Naive thymus-derived CD4-positive, alpha-beta T cell (primary cell): ENCODE results near the gene RINL. TPM values are rescaled to one million over a fixed set of nuclear protein-coding genes. Genes with fewer than 3 reads are reported as not detected.

Source experiments
- ATAC-seq: fragments of 150-1000 bp; cut with Tn5 transposase; 2 replicates; pipeline ENCODE4 v1.10.0; 2021; ENCODE audit warnings: mild to moderate bottlenecking, moderate library complexity
- CTCF ChIA-PET: fragments of 350-600 bp; sonication (Branson Sonifier 250); formaldehyde crosslinking; loops from one replicate; lab custom pipeline; 2021; ENCODE audit warnings: antibody characterized with exemption; lab: Charles Lee
- POLR2A ChIA-PET: fragments of 350-600 bp; sonication (Branson Sonifier 250); formaldehyde crosslinking; loops from one replicate; lab custom pipeline; 2021; ENCODE audit warnings: antibody characterized with exemption, inconsistent platforms; lab: Charles Lee
- DNase-seq, 9 donors: peaks; one replicate each; pipeline versions ENCODE4 v3.0.0 to v3.0.0-alpha.2; 2020 to 2022; ENCODE audit warnings: mixed read lengths in 1 of 9
- H3K27ac ChIP-seq: one replicate; pipeline ENCODE4 v1.7.0; 2013; ENCODE audit warnings: mild to moderate bottlenecking, low read depth, low read length, moderate library complexity
- H3K27me3 ChIP-seq, 2 donors: one replicate each; pipeline ENCODE4 v1.7.0; 2013; ENCODE audit warnings: low read length in 2 of 2, mild to moderate bottlenecking in 2 of 2, moderate library complexity in 2 of 2; ENCODE audit not compliant: control insufficient read depth in 2 of 2, insufficient read depth in 2 of 2
- H3K36me3 ChIP-seq, 3 experiments: 1 replicate in 2 of 3; 2 replicates in 1 of 3; pipeline ENCODE4 v1.7.0; 2013; ENCODE audit warnings: low read length in 3 of 3, mild to moderate bottlenecking in 3 of 3, moderate library complexity in 1 of 3; ENCODE audit not compliant: insufficient read depth in 3 of 3, control insufficient read depth in 2 of 3
- H3K4me1 ChIP-seq, 2 donors: one replicate each; pipeline ENCODE4 v1.7.0; 2013; ENCODE audit warnings: low read length in 2 of 2, mild to moderate bottlenecking in 2 of 2, moderate library complexity in 1 of 2; ENCODE audit not compliant: control insufficient read depth in 2 of 2, insufficient read depth in 2 of 2
- H3K4me3 ChIP-seq: 2 replicates; pipeline ENCODE4 v1.7.0; 2013; ENCODE audit warnings: mild to moderate bottlenecking, low read length
- H3K9me3 ChIP-seq, 3 experiments: 1 replicate in 2 of 3; 2 replicates in 1 of 3; pipeline ENCODE4 v1.7.0; 2013; ENCODE audit warnings: low read length in 3 of 3; ENCODE audit not compliant: control insufficient read depth in 2 of 3
- H3K27ac Mint-ChIP-seq, 9 donors: one replicate each; pipeline ENCODE4 v1.8.0; 2020 to 2022; ENCODE audit warnings: mixed read lengths in 9 of 9, mild to moderate bottlenecking in 8 of 9, moderate library complexity in 5 of 9, inconsistent platforms in 2 of 9
- H3K27me3 Mint-ChIP-seq, 5 donors: one replicate each; pipeline ENCODE4 v1.8.0; 2021 to 2022; ENCODE audit warnings: mixed read lengths in 5 of 5, mild to moderate bottlenecking in 1 of 5
- H3K36me3 Mint-ChIP-seq, 5 donors: one replicate each; pipeline ENCODE4 v1.8.0; 2020 to 2022; ENCODE audit warnings: mixed read lengths in 5 of 5, mild to moderate bottlenecking in 3 of 5, inconsistent platforms in 1 of 5
- H3K4me1 Mint-ChIP-seq, 7 donors: one replicate each; pipeline ENCODE4 v1.8.0; 2020 to 2022; ENCODE audit warnings: mixed read lengths in 7 of 7, mild to moderate bottlenecking in 3 of 7, inconsistent platforms in 1 of 7
- H3K4me3 Mint-ChIP-seq, 10 donors: one replicate each; pipeline ENCODE4 v1.8.0; 2020 to 2022; ENCODE audit warnings: mild to moderate bottlenecking in 10 of 10, mixed read lengths in 10 of 10, moderate library complexity in 6 of 10, inconsistent platforms in 2 of 10
- H3K9me3 Mint-ChIP-seq, 11 donors: one replicate each; pipeline ENCODE4 v1.8.0; 2020 to 2022; ENCODE audit warnings: mixed read lengths in 11 of 11, mild to moderate bottlenecking in 4 of 11, inconsistent platforms in 1 of 11, moderate library complexity in 1 of 11
- intact Hi-C, 2 donors: fragments of 100-400 bp; cut with micrococcal nuclease; formaldehyde crosslinking; loops; one replicate each; pipeline ENCODE4 v1.15.1; 2023
- polyA plus RNA-seq, 2 donors: library from polyadenylated mRNA; unstranded; fragments of 300-500 nt; fragmentation: Illumina TruSeq; gene quantifications; one replicate each; pipeline ENCODE4 v1.2.3, GENCODE V29; 2021
- total RNA-seq, 6 experiments: library from RNA in 5 of 6; stranded (reverse) in 5 of 6; gene quantifications; 1 replicate in 5 of 6; 2 replicates in 1 of 6; pipeline ENCODE4 v1.2.3 and lab custom pipeline; 2021 to 2026

RINL gene
- total and polyA plus RNA-seq, 7 experiments from 2014 or later, result 32.8 to 75.9 (median 49.5) TPM

DNA sequence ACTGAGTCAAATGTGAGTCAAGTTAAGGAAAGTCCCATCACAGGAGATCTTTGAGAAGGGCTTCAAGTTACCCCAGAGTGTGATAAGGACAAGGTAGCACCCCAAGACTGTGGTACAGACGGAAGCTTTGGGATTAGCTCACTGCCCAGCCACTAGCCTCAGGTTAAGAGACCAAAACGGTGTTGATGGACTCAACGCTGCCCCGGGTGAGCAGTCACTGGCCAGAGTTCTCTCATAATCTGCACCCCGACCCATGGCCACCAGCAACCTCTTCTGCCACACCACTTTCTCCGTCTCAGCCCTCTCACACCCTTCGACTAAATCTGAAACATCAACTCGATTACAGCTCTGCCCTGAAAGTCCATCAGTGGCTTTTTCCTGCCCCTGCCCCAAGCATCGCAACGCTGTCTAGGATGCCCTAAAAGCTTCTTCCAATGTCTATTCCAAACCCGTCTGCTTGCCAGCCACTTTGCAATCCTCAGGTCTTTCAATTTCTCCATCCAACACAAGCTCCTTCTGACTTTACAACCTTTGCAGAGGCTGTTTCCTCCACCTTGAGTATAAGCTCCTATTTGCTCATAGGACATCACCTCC lies 33.9 kb downstream of the RINL start:
- ATAC-seq, result no peak
- Mint-ChIP-seq H3K4me1 (peaks cover 57 to 92% (median 83%) of the 10 kb centered on the region in 7 donors), H3K4me3 (peak overlapping the region; percentile 37 to 91 (median 67)), H3K27me3 (no peaks in the 10 kb centered on the region), H3K36me3 (peaks cover 12 to 67% (median 62%) of the 10 kb centered on the region in 5 donors), H3K27ac (peak overlapping the region; percentile 73 to 96 (median 90)), H3K9me3 (peaks cover 0 to 18% (median 0%) of the 10 kb centered on the region in 11 donors)
- Histone ChIP-seq H3K9me3 (no peaks in the 10 kb centered on the region), H3K27me3 (no peaks in the 10 kb centered on the region), H3K36me3 (peaks cover 58 to 88% (median 69%) of the 10 kb centered on the region in 3 experiments), H3K27ac (peak overlapping the region; percentile 67), H3K4me1 (peaks cover 58 to 78% of the 10 kb centered on the region in 2 donors), H3K4me3 (no peak overlapping the region)
- no peak for DNase-seq
- POLR2A ChIA-PET, result interaction anchor here (0.8 to 11.2 kb wide), 4 partner anchors 9 to 27 kb away, joined by 4 to 317 read pairs (median 10); partner anchors contain the start of genes ECH1 and RINL
- intact Hi-C loops, result no loop called here
- CTCF ChIA-PET, result interaction anchor here (0.6 kb wide), 1 partner anchor 25 kb away, joined by 3 read pairs; no protein-coding TSS in a partner anchor

- ATAC-seq, result no peak
- peaks cover 52 to 72% of the 10 kb centered on the region in 2 donors for H3K4me1 ChIP-seq
- Mint-ChIP-seq H3K4me3 (peak overlapping the region; percentile 25 to 93 (median 78)), H3K27ac (peak overlapping the region in 8 of 9 donors; percentile 89 to 99 (median 93)), H3K36me3 (peaks cover 8 to 67% (median 60%) of the 10 kb centered on the region in 5 donors), H3K9me3 (peaks cover 0 to 14% (median 0%) of the 10 kb centered on the region in 11 donors), H3K4me1 (peaks cover 53 to 90% (median 79%) of the 10 kb centered on the region in 7 donors), H3K27me3 (no peaks in the 10 kb centered on the region)
- H3K27ac ChIP-seq, result peak overlapping the region; percentile 67
- no peaks in the 10 kb centered on the region for H3K27me3 ChIP-seq
- peaks cover 68 to 94% (median 78%) of the 10 kb centered on the region in 3 experiments for H3K36me3 ChIP-seq
- CTCF ChIA-PET, result no interaction called here
- no peaks in the 10 kb centered on the region for H3K9me3 ChIP-seq
- POLR2A ChIA-PET, result interaction anchor here (0.6 to 11.2 kb wide), 4 partner anchors 9 to 202 kb away, joined by 3 to 317 read pairs (median 22); partner anchors contain the start of genes ECH1 and RINL
- intact Hi-C loops, result loop anchor here in 1 of 2 donors (2.0 kb wide), 1 partner anchor 74 kb away; no protein-coding TSS in a partner anchor
- peak overlapping the region; percentile 5 for H3K4me3 ChIP-seq
- DNase-seq, result no peak
Observed at GRCh38 chr19:38843175-38843758, 34.8 kb downstream of the RINL start.

DNA sequence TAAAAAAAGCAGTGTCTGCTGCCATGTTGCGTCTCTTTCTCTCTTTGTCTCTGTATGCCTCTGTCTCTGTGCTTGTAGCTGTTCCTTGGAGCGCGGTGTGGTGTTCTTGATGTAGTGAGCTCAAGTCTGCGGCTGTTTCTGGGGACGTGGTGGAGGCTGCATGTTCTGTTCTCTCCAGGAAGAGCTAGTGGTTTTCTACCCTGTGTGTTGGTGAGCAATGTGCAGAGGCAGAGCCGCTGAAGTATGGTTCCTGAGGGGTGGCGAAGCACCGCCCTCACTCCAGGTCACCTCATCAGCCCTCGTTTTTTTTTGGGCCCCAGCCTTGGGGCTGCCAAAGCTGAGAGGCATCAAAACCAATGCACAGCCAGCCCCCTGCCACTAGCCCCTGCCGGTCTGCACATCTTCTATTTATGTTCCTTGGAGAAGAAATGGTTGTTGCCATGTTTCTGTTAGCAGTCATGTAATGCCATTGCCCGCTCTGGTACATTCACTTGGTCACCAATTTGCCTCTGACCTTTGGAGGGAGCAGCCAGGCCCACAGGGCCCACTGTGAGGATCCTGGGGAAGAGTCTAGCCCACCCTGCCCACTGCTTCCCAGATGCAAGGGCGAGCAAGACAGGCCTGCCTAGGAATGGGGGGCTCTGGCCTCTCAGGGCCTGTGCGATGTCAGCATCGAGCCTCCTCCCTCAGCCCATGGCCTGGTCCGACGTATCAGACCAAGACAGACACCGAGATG lies 35.5 kb downstream of the RINL start:
- H3K27ac Mint-ChIP-seq, result peak overlapping the region; percentile 89 to 99 (median 92)
- Histone ChIP-seq H3K4me1 (peaks cover 45 to 66% of the 10 kb centered on the region in 2 donors), H3K4me3 (peak overlapping the region; percentile 24), H3K9me3 (no peaks in the 10 kb centered on the region), H3K36me3 (peaks cover 74 to 94% (median 85%) of the 10 kb centered on the region in 3 experiments), H3K27ac (peak overlapping the region; percentile 67), H3K27me3 (no peaks in the 10 kb centered on the region)
- intact Hi-C loops, result loop anchor here (1.0 to 2.0 kb wide), 4 partner anchors 8 to 74 kb away; partner anchors contain the start of gene ECH1 (in 1 of the 2)
- peaks cover 0 to 14% (median 0%) of the 10 kb centered on the region in 11 donors for H3K9me3 Mint-ChIP-seq
- no peaks in the 10 kb centered on the region for H3K27me3 Mint-ChIP-seq
- ChIA-PET POLR2A (interaction anchor here (0.6 to 2.8 kb wide), 16 partner anchors 9 to 562 kb away, joined by 3 to 33 read pairs (median 4); partner anchors contain the start of gene ECH1), CTCF (interaction anchor here (1.0 to 1.6 kb wide), 8 partner anchors 8 to 69 kb away, joined by 3 to 15 read pairs (median 7); partner anchors contain the start of genes ECH1 and RINL)
- peaks cover 8 to 63% (median 55%) of the 10 kb centered on the region in 5 donors for H3K36me3 Mint-ChIP-seq
- ATAC-seq (peak; percentile 80), DNase-seq (peak in 6 of 9 donors; percentile 57 to 80 (median 76))
- H3K4me1 Mint-ChIP-seq, result peaks cover 50 to 83% (median 73%) of the 10 kb centered on the region in 7 donors
- peak overlapping the region; percentile 67 to 93 (median 83) for H3K4me3 Mint-ChIP-seq

DNA sequence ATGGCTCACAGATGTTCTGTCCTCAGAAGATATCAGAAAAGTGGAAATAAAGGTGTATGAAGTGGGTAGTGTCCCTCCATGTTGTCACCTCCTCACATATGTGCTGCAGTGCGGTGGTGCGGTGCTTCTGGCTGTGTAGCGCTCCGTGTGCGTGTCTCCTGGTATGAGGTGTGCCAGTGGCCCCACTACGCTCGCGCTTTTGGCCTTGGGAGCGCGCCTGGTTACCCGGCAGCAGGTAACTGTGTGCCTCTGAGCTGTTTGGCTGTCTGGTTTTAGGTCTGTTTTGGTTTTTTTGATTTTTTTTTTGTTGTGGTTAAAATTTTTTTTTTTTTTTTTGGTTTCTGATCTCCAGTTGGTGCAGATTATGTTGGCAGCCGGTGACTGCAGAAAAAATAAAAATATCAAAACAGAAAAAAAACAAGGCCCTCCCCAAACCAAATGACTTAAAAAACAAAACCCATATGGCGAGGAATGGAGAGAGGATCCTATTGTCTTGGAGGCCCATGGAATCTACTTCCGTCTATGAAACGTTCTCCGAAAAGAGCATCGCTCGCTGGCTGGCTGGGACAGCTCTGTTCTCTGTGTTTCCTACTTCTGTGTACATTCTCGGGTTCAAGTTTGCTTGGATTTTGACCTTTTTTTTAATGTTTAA lies 36.2 kb downstream of the RINL start:
- DNase-seq (peak in 7 of 9 donors; percentile 68 to 80 (median 75)), ATAC-seq (peak; percentile 70)
- Mint-ChIP-seq H3K36me3 (peaks cover 8 to 66% (median 57%) of the 10 kb centered on the region in 5 donors), H3K4me1 (peaks cover 49 to 76% (median 67%) of the 10 kb centered on the region in 7 donors), H3K9me3 (peaks cover 0 to 16% (median 0%) of the 10 kb centered on the region in 11 donors), H3K27ac (peak overlapping the region; percentile 89 to 99 (median 92)), H3K4me3 (peak overlapping the region; percentile 67 to 93 (median 83)), H3K27me3 (no peaks in the 10 kb centered on the region)
- H3K27ac ChIP-seq, result peak overlapping the region; percentile 67
- H3K36me3 ChIP-seq, result peaks cover 76 to 94% (median 86%) of the 10 kb centered on the region in 3 experiments
- no peaks in the 10 kb centered on the region for H3K27me3 ChIP-seq
- POLR2A ChIA-PET, result interaction anchor here (0.6 to 2.8 kb wide), 13 partner anchors 8 to 191 kb away, joined by 3 to 33 read pairs (median 4); partner anchors contain the start of gene ECH1
- peak overlapping the region; percentile 25 for H3K4me3 ChIP-seq
- intact Hi-C loops, result loop anchor here (1.0 to 2.0 kb wide), 4 partner anchors 8 to 73 kb away; partner anchors contain the start of gene ECH1 (in 1 of the 2)
- H3K9me3 ChIP-seq, result no peaks in the 10 kb centered on the region
- H3K4me1 ChIP-seq, result peaks cover 38 to 59% of the 10 kb centered on the region in 2 donors
- CTCF ChIA-PET, result interaction anchor here (1.0 to 1.6 kb wide), 8 partner anchors 9 to 68 kb away, joined by 3 to 15 read pairs (median 7); partner anchors contain the start of genes ECH1 and RINL

DNA sequence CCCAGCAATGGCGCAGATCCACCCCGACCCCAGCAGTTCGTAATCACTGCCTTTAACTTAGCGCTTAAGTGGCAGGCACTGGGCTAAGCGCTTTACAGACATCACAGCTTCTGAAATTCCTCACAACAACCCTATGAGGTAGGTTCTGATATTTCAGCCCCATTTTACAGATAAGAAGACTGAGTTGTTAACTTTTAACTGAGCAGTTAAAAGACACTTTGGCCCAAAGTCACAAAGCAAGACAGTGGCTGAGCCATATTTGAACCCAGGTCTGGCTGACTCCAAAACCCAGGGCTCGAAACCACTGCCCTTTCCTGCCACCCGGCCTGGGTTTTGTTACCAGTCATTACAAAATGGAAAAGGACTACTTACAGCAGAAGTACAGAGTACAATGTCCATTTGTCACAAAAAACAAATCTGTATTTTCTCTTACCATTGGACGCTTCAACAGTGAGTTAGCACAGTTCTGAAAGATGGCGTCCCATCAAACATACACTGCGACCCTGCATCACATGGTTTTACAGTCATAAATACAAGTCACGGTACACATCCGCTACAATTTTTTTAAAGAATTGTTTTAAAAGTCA lies 36.8 kb downstream of the RINL start:
- peak overlapping the region; percentile 84 to 99 (median 92) for H3K27ac Mint-ChIP-seq
- no peak for ATAC-seq
- H3K4me1 Mint-ChIP-seq, result peaks cover 48 to 72% (median 65%) of the 10 kb centered on the region in 7 donors
- intact Hi-C loops, result no loop called here
- Histone ChIP-seq H3K36me3 (peaks cover 78 to 93% (median 88%) of the 10 kb centered on the region in 3 experiments), H3K4me3 (peak overlapping the region; percentile 25), H3K4me1 (peaks cover 37 to 54% of the 10 kb centered on the region in 2 donors), H3K9me3 (no peaks in the 10 kb centered on the region), H3K27me3 (no peaks in the 10 kb centered on the region), H3K27ac (peak overlapping the region; percentile 67)
- H3K36me3 Mint-ChIP-seq, result peaks cover 8 to 68% (median 60%) of the 10 kb centered on the region in 5 donors
- H3K27me3 Mint-ChIP-seq, result no peaks in the 10 kb centered on the region
- peaks cover 0 to 17% (median 0%) of the 10 kb centered on the region in 11 donors for H3K9me3 Mint-ChIP-seq
- no peak for DNase-seq
- peak overlapping the region; percentile 67 to 93 (median 83) for H3K4me3 Mint-ChIP-seq
- ChIA-PET POLR2A (interaction anchor here (0.9 to 2.8 kb wide), 10 partner anchors 8 to 222 kb away, joined by 3 to 33 read pairs (median 5); partner anchors contain the start of genes ECH1, EIF3K, HNRNPL and NFKBIB), CTCF (interaction anchor here (0.6 to 1.6 kb wide), 5 partner anchors 9 to 72 kb away, joined by 3 to 15 read pairs (median 3); partner anchors contain the start of gene ECH1)
